Neural progenitor cell (in vitro differentiated cells): ENCODE results near the gene TMEM35A. TPM values are rescaled to one million over a fixed set of nuclear protein-coding genes. Genes with fewer than 3 reads are reported as not detected.

Experiments
- DNase-seq: peaks from one replicate; pipeline ENCODE4 v3.0.0-alpha.2; 2016; ENCODE audit warnings: low spot score
- H2AFZ ChIP-seq: fragments of 200-600 bp; sonication (generic); replicated peaks from 2 replicates; pipeline ENCODE4 v1.6.1; 2016; ENCODE audit warnings: antibody characterized with exemption
- H3F3A ChIP-seq: fragments of 200-600 bp; sonication (generic); 2 replicates; pipeline ENCODE4 v1.6.1; 2016; ENCODE audit warnings: antibody characterized with exemption, low read depth
- H3K27ac ChIP-seq: fragments of 200-600 bp; sonication (generic); 2 replicates; pipeline ENCODE4 v1.5.1; 2016; ENCODE audit warnings: mild to moderate bottlenecking
- H3K27me3 ChIP-seq: fragments of 200-600 bp; sonication (generic); 2 replicates; pipeline ENCODE4 v1.6.1; 2016; ENCODE audit warnings: mild to moderate bottlenecking, moderate library complexity
- H3K36me3 ChIP-seq: fragments of 200-600 bp; sonication (generic); 2 replicates; pipeline ENCODE4 v1.5.1; 2016
- H3K4me1 ChIP-seq: fragments of 200-600 bp; sonication (generic); 2 replicates; pipeline ENCODE4 v1.6.1; 2016; ENCODE audit warnings: mixed run types
- H3K4me2 ChIP-seq: fragments of 200-600 bp; sonication (generic); 2 replicates; pipeline ENCODE4 v1.6.1; 2016
- H3K4me3 ChIP-seq: fragments of 200-600 bp; sonication (generic); 2 replicates; pipeline ENCODE4 v1.5.1; 2016
- H3K79me2 ChIP-seq: fragments of 200-600 bp; sonication (generic); 2 replicates; pipeline ENCODE4 v1.6.1; 2016; ENCODE audit warnings: low read depth
- H3K9ac ChIP-seq: fragments of 200-600 bp; sonication (generic); 2 replicates; pipeline ENCODE4 v1.6.1; 2016
- H3K9me3 ChIP-seq: fragments of 200-600 bp; sonication (generic); 2 replicates; pipeline ENCODE4 v1.5.1; 2016; ENCODE audit warnings: low read depth
- H4K20me1 ChIP-seq: fragments of 200-600 bp; sonication (generic); 2 replicates; pipeline ENCODE4 v1.6.1; 2016; ENCODE audit warnings: low read depth
- H3K27ac Mint-ChIP-seq: 3 replicates; pipeline ENCODE4 v1.8.0; 2021; ENCODE audit warnings: mixed read lengths
- H3K27me3 Mint-ChIP-seq: 2 replicates; pipeline ENCODE4 v1.8.0; 2022; ENCODE audit warnings: low read depth, mild to moderate bottlenecking, inconsistent platforms, moderate library complexity, mixed read lengths; ENCODE audit not compliant: insufficient read depth
- H3K36me3 Mint-ChIP-seq: 3 replicates; pipeline ENCODE4 v1.8.0; 2021; ENCODE audit warnings: mixed read lengths
- H3K4me1 Mint-ChIP-seq: 3 replicates; pipeline ENCODE4 v1.8.0; 2021; ENCODE audit warnings: mixed read lengths
- H3K4me3 Mint-ChIP-seq: 3 replicates; pipeline ENCODE4 v1.8.0; 2021; ENCODE audit warnings: mild to moderate bottlenecking, moderate library complexity, mixed read lengths
- H3K9me3 Mint-ChIP-seq: 3 replicates; pipeline ENCODE4 v1.8.0; 2020; ENCODE audit warnings: mixed read lengths
- CTCF ChIP-seq: fragments of 200-600 bp; sonication (generic); IDR thresholded peaks from 2 replicates; pipeline ENCODE4 v1.5.1; 2017; ENCODE audit warnings: antibody characterized with exemption, mild to moderate bottlenecking
- EZH2 ChIP-seq: fragments of 200-600 bp; sonication (generic); IDR thresholded peaks from 2 replicates; pipeline ENCODE4 v1.6.1; 2017; ENCODE audit warnings: antibody characterized with exemption, mild to moderate bottlenecking, moderate library complexity
- EZH2phosphoT487 ChIP-seq: fragments of 200-600 bp; sonication (generic); IDR thresholded peaks from 2 replicates; pipeline ENCODE4 v1.6.1; 2017; ENCODE audit warnings: antibody characterized with exemption
- total RNA-seq: library from RNA; depleted of rRNA; stranded (reverse); fragments of >200 nt; gene quantifications from 2 replicates; pipeline ENCODE4 v1.2.3, GENCODE V29; 2015; ENCODE audit warnings: low replicate concordance

The TMEM35A gene
- total RNA-seq: 12.3 and 14.1 TPM in 2 replicates

GRCh38 chrX:101078716-101079598, at the start of gene TMEM35A:
TMEM35A (plus strand) TSS chrX:101078879; CDS start chrX:101079003, 124 bp downstream.
- H3K27me3 Mint-ChIP-seq: peaks cover 5% of the 10 kb centered on the region
- H3K4me3 ChIP-seq: peak within 1 kb of the TSS; percentile 79
- no peaks in the 10 kb centered on the region for H3K27me3 ChIP-seq
- peaks cover 12% of the 10 kb centered on the region for H3K9me3 Mint-ChIP-seq
- H3K36me3 ChIP-seq: no peaks in the 10 kb centered on the region
- no peaks in the 10 kb centered on the region for H3K79me2 ChIP-seq
- H3K27ac Mint-ChIP-seq: no peak within 1 kb of the TSS
- no peaks in the 10 kb centered on the region for H3K36me3 Mint-ChIP-seq
- no peaks in the 10 kb centered on the region for H3K4me1 ChIP-seq
- H3K9me3 ChIP-seq: peaks cover 7% of the 10 kb centered on the region
- no peak within 1 kb of the TSS for H3K27ac ChIP-seq
- H2AFZ ChIP-seq: peak within 1 kb of the TSS; percentile 95
- TF ChIP-seq CTCF: no peak
- peaks cover 3% of the 10 kb centered on the region for H3K4me1 Mint-ChIP-seq
- peak within 1 kb of the TSS; percentile 90 for H3K4me3 Mint-ChIP-seq
- H3F3A ChIP-seq: no peaks in the 10 kb centered on the region
- DNase-seq: peak; percentile 53
- H3K9ac ChIP-seq: no peak within 1 kb of the TSS
- peak within 1 kb of the TSS; percentile 81 for H3K4me2 ChIP-seq
- no peaks in the 10 kb centered on the region for H4K20me1 ChIP-seq

- Histone ChIP-seq H3K27ac (no peak overlapping the region), H3K4me1 (no peaks in the 10 kb centered on the region), H3K9ac (no peak overlapping the region), H3K9me3 (no peaks in the 10 kb centered on the region), H4K20me1 (no peaks in the 10 kb centered on the region), H3K36me3 (no peaks in the 10 kb centered on the region), H3K4me2 (no peak overlapping the region), H3F3A (no peaks in the 10 kb centered on the region), H3K27me3 (no peaks in the 10 kb centered on the region), H3K4me3 (no peak overlapping the region), H3K79me2 (no peaks in the 10 kb centered on the region), H2AFZ (no peak overlapping the region)
- Mint-ChIP-seq H3K4me1 (no peaks in the 10 kb centered on the region), H3K27me3 (no peaks in the 10 kb centered on the region), H3K4me3 (no peak overlapping the region), H3K36me3 (peaks cover 12% of the 10 kb centered on the region), H3K9me3 (peaks cover 7% of the 10 kb centered on the region), H3K27ac (no peak overlapping the region)
- TF ChIP-seq EZH2phosphoT487 (no peak), EZH2 (no peak), CTCF (no peak)
- no peak for DNase-seq
Observed at GRCh38 chrX:101029665-101030064, 49.0 kb upstream of the TMEM35A start.

- TF ChIP-seq EZH2: no peak
- TF ChIP-seq CTCF: no peak
- TF ChIP-seq EZH2phosphoT487: no peak
- no peaks in the 10 kb centered on the region for H3K4me1 ChIP-seq
- no peak overlapping the region for H3K27ac Mint-ChIP-seq
- H3K4me3 Mint-ChIP-seq: no peak overlapping the region
- H3K4me1 Mint-ChIP-seq: no peaks in the 10 kb centered on the region
- H3K9ac ChIP-seq: no peak overlapping the region
- no peak for DNase-seq
- peaks cover 2% of the 10 kb centered on the region for H3K27me3 Mint-ChIP-seq
- H3K4me3 ChIP-seq: no peak overlapping the region
- H3F3A ChIP-seq: no peaks in the 10 kb centered on the region
- H3K9me3 Mint-ChIP-seq: peaks cover 5% of the 10 kb centered on the region
- no peaks in the 10 kb centered on the region for H3K79me2 ChIP-seq
- no peak overlapping the region for H2AFZ ChIP-seq
- no peak overlapping the region for H3K4me2 ChIP-seq
- H3K27me3 ChIP-seq: no peaks in the 10 kb centered on the region
- H3K9me3 ChIP-seq: no peaks in the 10 kb centered on the region
- H3K36me3 Mint-ChIP-seq: peaks cover 4% of the 10 kb centered on the region
- H4K20me1 ChIP-seq: no peaks in the 10 kb centered on the region
- no peak overlapping the region for H3K27ac ChIP-seq
- H3K36me3 ChIP-seq: no peaks in the 10 kb centered on the region
Observed at GRCh38 chrX:101037231-101037630, 41.4 kb upstream of the TMEM35A start.
